Measurements from ENCODE around the gene LRRC4.
A peak's percentile ranks its signal among the peaks of the same experiment; 100 is the strongest.

The LRRC4 gene

DNA sequence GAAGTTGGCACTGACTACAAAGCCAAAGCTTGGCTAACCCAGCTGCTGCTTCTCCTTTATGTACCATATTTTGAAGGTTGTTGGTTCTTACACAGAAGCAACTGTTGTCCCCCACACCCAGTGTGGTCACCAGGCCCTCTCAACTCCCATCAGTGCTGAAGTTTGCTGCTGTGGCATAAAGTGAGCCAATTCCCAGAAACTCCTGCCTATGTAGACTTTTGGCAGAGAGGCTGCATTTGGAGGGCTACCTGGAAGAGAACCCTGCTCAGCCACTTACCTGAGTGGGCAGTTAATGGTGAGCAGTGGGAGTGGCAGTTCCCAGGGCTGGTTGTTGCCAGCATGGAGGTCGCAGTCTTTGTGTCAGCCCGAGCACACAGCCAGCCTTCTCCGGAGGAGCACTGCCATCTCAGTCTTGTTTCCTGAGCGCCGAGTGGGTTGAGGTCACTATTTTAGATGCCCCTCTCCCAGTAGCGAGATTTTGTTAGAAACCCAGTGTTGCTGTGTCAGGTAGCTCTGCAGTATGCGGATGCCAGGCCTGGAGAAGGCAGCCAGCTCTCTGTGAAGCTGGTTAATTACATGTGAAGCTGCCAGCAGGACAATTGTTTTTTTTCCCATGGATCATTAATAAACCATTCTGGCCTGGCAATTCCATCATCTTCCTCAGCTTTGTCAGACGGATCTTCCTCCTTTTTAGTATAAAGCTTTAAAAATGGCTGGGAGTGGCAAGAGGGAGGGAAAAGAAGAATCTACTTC lies 24.5 kb downstream of the LRRC4 start:
- DNase-seq (ENCODE audit: low read depth) = no peak

- DNase-seq (ENCODE audit: low read depth) = no peak
Observed at GRCh38 chr7:128005759-128006159, 25.5 kb downstream of the LRRC4 start.

- no peak for DNase-seq (ENCODE audit: low read depth)
Observed at GRCh38 chr7:128005117-128005516, 26.1 kb downstream of the LRRC4 start.

DNA sequence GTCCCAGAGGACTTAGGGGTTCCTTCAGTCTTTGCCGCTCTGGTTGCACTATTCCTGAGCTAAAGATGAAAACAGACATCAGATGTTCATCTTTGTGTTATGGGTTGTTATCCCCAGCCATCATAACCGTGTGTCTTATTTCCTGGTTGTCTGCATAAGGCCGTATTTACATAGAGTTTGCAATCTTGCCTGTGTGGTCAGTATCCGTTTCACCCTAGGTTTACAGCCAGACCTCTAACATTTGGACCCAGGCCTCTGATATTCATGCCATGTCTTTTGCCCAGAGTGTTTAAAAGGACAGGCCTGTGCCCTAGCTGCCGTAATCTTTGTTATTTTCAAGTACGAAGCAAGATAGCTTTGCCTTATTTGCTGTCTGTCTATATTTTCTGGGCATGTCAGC lies 26.6 kb downstream of the LRRC4 start:
- DNase-seq (ENCODE audit: low read depth) = no peak

GRCh38 chr7:128003787-128004186 lies 27.4 kb downstream of the LRRC4 start:
- DNase-seq (ENCODE audit: low read depth) = no peak

DNA sequence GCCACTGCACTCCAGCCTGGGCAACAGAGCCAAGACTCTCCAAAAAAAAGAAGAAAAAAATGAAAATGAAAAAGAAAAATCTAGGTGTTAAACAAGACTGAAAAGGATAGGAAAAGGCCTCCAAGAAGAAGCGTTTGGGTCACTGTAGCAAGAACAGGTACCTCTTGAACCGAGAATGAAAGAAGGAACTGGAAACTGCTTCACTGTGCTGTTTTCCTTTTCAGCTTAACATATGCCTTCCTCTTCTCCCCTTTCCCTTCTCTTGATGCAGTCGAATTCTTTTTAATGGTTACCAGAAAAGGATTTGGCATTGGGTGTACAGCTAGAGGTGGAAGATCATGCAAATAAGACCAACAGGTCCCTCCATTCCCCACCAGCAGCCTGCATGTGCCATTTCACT lies 28.1 kb downstream of the LRRC4 start:
- DNase-seq (ENCODE audit: low read depth) = no peak

DNA sequence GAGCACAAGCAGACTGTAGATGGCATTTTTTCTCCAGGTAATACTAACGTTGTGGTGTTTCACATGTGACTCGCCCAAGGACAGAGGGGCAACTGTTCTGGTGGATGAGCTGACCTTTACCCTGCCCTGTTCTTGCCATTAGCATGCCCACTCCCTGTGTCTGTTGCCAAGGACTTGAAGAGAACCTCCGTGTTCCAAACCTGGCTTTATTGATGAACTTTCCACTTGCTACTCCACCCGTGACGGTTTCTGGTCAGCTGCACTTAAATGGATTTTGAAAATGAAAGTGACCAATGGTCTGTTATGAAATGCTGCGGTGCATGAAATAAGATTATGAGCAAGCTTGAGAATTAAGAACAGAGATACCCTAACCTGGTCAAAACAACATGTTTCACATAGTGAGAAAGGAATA lies 30.4 kb downstream of the LRRC4 start:
- DNase-seq (ENCODE audit: low read depth) = no peak

DNA sequence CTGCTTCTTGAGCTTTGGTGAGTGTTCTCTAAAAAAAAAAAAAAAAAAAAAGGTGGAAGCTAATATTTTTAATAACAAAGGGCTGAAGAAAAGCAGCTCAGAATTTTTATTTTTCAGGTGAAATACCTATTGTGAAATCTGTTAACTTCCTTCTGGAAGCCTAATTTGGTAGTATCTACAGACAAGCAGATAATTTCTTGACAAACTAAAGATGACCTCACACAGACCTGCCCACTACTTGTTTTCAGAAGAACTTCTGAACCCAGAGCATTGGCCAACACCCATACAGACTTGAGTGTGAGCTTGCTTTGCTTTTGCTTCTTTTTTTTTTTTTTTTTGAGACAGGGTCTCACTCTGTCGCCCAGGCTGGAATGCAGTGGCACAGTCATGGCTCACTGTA lies 31.2 kb downstream of the LRRC4 start:
- DNase-seq (ENCODE audit: low read depth) = no peak

- DNase-seq (ENCODE audit: low read depth) = no peak
Observed at GRCh38 chr7:127998671-127999070, 32.6 kb downstream of the LRRC4 start.

DNA sequence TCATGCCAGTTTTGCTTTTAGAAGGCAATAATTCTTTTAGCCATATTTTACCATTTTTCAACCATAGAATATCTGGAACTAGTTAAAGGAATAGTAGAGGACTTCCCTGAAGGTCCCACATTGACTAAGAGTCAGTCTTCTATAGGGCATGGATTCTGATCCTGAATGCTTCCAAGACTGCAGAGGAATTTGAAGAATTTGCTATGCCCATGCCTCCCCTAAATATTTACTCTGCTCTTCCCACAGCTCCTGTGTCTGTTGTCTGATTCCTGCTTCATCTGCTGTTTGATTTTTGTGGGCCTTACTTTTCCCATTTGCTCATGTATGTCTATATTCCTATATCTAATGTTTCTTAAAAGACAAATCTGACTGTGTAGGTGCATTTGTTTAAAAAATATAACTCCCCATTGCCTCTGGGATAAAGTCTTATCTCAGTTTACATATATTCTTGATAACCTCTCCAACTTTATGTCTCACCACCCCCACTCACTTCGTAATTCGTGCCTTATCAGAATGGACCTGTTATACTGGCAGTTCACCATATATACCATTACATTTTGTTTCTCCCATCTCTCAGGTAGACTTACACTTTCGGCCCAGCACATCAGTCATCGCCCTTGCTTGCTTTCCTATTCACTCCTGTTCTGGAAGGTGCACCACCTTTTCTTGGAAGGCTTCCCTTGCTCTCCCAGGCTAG lies 33.9 kb downstream of the LRRC4 start:
- DNase-seq (ENCODE audit: low read depth) = no peak

DNA sequence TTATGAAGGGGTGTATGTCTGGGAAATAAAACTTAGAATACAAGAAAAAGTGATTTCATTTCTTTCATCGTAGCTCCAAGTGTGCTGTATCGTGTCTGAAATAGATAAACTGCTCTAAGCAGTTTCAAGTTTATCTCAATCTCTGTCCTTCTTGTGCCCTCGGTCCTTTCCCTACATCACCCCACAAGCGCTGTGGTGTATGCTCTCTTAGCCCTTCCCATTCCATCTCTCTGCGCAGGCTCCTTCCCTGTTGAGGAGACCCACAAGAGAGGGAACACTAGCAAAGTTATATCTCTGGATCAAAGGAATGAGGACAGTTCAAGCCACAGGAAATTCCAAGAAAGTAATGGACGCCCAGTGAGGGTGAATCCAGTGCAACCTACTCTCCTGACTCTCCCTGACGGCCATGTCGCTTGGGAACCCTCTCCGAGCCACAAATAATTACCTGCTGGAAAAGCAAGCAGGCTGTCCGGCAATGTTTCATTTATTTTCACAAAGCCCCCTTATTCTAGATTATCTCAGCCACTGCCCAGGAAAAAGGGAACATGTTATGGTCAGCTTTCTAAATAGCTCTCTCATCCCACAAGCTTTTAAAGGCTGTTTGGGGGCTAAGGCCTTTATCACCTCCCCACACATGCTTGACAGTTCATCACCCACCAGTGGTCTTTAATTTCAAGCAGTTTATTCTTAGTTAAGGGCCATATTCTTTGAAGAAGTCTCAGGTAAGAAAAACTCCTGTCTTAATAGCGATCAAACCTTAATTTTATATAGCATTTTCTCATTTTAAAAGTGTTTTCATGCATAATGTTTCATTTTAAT lies 34.8 kb downstream of the LRRC4 start:
- no peak for DNase-seq (ENCODE audit: low read depth)

- no peak for DNase-seq (ENCODE audit: low read depth)
Observed at GRCh38 chr7:127995881-127996215, 35.4 kb downstream of the LRRC4 start.

GRCh38 chr7:127995156-127995880 lies 35.9 kb downstream of the LRRC4 start:
- DNase-seq (ENCODE audit: low read depth) = peak; percentile 59

- no peak for DNase-seq (ENCODE audit: low read depth)
Observed at GRCh38 chr7:127993987-127994386, 37.2 kb downstream of the LRRC4 start.

DNA sequence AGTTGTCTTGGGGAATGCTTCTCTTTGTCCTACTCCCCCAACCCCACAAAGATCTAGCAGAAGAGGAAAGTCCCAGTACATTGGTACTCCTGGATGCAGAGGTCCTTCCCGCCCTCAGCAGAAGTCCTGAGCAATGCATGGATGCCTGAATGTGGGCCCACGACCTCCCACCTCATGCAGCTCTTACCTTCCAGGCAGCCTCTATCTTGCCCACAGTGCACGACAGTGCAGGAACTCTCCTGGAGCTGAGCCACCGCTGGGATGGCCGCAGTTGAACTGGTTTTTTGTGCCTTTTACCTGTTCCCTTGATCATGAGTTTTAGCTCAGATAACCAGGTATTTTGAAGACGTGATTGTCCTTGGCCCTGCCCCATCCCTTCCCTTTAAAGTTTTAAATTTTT lies 37.9 kb downstream of the LRRC4 start:
- no peak for DNase-seq (ENCODE audit: low read depth)

DNA sequence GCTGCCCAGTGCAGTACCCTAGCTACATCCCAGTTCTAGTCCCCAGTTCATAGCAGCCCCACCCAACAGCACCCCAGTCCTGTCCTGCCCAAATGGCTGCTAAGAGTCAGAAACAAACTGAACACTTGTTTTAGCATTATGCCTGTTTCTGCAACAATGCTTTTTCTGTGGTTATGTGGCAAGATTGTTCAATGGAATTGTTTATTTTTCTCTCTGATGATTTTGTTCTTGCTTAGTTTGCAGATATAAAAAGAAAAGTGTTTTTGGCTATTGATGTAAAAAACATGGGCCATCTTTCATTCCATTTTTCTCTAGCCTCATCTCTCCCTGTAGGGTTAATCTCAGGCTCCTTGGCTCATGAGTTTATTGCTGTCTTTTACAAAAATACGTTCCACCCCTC lies 42.5 kb downstream of the LRRC4 start:
- no peak for DNase-seq (ENCODE audit: low read depth)

GRCh38 chr7:127986581-127987521 lies 44.4 kb downstream of the LRRC4 start:
- no peak for DNase-seq (ENCODE audit: low read depth)

DNA sequence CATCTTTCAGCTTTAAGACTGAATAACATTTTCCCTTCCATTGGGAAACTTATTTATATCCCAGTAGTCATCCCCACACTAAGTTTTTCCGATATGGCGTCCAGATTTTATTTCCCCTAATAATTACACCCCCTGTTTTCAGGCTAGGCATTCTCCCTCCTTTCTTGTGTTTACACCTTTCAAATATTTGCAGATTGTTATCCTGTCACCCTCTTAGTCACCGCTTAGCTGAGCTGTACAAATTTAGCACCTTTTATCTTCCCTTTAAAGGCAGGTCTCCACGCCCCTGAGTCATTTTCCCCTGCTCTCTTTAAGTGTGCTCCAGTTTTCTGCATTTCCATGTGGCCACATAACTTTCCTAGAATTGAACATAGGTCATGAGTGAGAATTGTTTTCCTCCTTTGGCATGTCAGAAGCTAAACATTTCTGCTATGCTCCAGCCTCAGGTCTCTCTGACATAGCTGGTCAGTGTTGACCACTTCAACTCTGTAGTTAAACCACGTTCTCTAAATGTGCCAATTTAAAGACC lies 47.4 kb downstream of the LRRC4 start:
- no peak for DNase-seq (ENCODE audit: low read depth)

- DNase-seq (ENCODE audit: low read depth) = no peak
Observed at GRCh38 chr7:127981965-127982364, 49.3 kb downstream of the LRRC4 start.

DNA sequence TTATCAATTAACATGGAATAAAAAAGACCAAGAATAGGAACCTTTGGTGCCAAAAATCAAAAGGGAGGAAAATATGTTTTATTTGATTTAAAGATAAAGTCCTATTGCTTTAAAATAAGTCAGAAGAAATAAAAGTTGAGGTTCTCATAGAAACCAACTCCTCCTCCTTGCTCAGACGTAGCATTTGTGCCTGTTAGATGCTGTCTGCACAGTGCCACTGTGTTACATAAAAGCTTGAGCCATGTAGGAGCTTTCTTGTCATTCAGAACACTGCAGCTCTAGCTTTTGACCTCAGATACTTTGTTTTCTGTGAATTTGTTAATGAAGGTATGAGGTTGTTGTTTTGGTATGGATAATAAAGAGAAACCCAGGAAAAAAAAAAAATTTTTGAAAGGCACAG lies 50.3 kb downstream of the LRRC4 start:
- DNase-seq (ENCODE audit: low read depth) = no peak

DNA sequence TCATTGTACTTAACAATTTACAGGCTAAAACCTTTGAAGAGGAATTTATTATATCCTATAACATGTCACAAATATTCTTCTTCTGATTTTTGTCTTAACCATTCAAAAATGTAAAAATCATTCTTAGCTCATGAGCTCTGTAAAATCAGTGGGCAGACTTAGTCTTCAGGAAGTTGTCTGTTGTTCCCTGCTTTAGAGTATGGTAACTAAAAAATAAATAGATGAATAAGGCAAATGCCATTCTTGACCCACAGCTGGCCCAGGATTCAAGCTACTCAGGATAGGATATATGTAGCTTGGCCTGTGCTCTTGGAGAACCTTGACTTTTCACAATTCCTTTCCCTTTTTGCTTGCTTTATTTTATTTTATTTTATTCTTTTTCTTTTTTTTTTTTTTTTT lies 51.5 kb downstream of the LRRC4 start:
- DNase-seq (ENCODE audit: low read depth) = no peak

All from stromal cell of bone marrow (primary cell).